ENCODE results near the gene UACA.

DNA sequence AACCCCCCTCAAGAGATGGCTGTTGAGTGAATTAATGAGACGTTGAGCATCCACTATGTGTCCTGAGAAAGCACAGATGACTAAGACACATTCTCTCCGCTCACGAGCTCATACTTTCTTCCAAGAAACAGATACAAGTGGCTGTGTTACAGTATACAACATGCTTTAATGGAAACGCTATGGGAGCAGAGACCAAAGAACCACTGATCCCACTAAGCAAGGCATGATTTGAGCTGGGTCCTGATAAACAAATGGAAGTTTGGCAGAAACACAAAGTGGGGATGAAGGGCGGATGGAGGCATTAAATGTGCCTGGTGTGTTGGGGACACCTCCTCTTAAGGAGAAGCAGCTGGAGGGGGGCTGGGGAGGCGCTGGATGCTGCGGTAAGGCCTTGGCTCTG lies 129.4 kb downstream of the UACA start:
- TF ChIP-seq POLR2AphosphoS5 (IDR thresholded peaks at IDR 0.05) = no peak
- TF ChIP-seq, protein P1, sequence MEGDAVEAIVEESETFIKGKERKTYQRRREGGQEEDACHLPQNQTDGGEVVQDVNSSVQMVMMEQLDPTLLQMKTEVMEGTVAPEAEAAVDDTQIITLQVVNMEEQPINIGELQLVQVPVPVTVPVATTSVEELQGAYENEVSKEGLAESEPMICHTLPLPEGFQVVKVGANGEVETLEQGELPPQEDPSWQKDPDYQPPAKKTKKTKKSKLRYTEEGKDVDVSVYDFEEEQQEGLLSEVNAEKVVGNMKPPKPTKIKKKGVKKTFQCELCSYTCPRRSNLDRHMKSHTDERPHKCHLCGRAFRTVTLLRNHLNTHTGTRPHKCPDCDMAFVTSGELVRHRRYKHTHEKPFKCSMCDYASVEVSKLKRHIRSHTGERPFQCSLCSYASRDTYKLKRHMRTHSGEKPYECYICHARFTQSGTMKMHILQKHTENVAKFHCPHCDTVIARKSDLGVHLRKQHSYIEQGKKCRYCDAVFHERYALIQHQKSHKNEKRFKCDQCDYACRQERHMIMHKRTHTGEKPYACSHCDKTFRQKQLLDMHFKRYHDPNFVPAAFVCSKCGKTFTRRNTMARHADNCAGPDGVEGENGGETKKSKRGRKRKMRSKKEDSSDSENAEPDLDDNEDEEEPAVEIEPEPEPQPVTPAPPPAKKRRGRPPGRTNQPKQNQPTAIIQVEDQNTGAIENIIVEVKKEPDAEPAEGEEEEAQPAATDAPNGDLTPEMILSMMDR (IDR thresholded peaks at IDR 0.05) = no peak
